ENCODE measurements around the gene KNG1.

The KNG1 gene

DNA sequence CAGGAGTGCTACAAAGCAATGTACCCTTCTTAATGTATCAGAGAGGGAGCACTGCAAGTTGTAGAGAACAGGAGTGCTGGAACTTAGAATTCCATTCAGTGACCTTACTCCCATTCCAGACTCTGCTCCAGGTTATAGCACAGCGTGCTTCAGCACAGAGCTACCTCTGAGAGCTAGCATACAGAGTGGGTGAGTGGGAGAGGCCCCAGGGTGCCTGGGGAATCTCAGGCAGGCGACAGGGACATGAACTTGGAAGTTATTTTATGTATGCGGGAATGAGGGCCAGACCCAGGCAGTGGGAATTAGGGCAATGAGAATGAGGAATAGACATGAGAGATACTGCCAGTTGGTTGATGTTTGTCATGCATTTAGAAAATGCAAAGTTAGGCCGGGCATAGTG, 3.7 kb upstream of the KNG1 start:
- no peak for DNase-seq

DNA sequence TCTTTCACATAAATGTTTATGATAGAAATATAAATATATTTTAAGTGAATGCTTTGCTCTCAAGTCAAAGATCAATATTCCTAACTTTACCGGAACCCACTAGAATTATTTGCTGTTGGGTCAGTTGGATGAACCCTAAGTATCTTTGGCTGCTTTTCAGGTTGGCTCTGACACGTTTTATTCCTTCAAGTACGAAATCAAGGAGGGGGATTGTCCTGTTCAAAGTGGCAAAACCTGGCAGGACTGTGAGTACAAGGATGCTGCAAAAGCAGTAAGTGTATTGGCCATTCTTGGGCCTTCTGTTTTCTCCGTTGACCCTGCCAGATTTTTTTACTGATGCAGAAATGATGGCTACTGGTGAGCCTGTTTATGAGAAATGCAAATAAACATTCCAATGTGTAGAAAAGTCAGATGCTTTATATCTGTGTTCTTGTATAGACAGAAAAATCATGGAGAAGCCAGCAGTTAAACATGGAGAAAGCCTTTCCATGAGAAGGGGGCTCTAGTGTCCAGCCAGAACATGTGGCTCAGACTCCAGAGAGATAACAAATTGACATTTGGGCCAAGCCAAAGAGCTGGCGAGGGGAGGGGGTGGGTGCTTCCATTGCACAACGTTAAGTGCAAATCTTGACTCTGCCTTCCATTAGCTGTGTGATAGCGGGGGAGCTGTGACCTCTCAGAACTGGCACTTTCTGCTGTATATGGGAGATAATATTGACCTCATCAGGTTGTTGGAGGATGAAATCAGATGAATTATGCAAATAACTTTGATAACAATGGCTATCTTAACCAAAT, 3.0 kb downstream of the KNG1 start:
- DNase-seq = no peak

- no peak for DNase-seq
Observed at GRCh38 chr3:186722457-186722856, 5.3 kb downstream of the KNG1 start.

DNA sequence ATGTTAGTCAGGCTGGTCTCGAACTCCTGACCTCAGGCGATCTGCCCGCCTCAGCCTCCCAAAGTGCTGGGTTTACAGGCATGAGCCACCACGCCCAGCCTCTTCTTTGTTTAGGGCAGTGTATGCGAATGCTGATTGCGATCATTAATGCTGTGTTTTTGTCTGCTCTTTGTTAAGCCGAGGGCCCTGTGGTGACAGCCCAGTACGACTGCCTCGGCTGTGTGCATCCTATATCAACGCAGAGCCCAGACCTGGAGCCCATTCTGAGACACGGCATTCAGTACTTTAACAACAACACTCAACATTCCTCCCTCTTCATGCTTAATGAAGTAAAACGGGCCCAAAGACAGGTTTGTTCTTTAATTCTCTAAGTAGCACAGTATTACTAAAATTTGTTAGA, 7.8 kb downstream of the KNG1 start:
- DNase-seq = no peak

DNA sequence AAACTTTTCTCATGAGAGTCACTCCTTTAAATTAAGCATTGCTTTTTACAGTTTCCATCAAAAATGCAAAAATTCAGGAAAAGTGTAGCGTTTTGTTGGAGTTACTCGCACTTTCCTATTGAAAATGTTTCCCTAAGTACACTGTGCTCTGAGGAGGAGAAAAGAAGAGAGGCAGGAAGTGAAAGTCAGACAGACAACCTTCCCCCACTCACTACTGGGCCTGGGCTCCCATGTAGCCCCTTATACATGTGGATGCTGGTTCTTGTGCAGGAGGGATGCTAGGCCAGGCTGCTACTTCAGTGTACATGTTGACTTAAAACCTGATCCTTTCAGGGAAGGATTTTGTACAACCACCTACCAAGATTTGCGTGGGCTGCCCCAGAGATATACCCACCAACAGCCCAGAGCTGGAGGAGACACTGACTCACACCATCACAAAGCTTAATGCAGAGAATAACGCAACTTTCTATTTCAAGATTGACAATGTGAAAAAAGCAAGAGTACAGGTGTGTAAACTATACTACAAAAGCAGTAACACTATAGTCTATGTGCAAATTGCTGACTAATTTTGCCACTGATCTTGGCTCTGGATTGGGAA, 15.1 kb downstream of the KNG1 start:
- peak; percentile 5 for DNase-seq

DNA sequence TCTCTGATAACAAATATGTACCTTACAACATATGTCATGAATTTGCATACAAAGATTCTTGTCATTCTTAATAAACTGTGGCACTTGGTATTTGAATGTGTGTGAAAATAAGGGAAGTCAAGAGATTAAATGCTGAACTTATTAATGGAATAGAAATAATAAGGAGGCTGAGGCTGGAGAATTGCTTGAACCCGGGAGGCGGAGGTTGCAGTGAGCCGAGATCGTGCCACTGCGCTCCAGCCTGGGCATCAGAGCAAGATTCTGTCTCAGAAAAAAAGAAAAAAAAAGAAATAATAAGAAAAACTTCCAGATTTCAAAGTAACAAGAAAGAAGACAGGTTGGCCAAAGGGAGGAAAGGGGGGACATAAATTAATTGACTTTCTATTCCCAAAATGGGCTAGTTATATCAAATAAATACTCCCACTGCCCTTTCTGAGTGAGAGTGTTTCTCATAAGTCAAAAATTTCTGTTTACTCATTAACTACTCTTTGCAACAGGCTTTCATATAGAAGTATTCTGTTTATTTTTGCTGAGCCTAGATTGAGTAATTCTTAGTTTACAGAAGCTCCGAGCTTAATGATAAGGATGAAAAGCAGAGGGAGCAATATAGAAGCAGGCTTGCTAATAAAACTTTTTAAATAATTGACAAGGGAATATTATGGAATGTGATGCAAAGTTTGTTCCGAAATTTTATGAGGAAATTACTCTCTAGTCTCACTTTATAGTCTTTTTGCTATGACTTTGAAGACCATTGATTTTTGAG, 25.6 kb downstream of the KNG1 start:
- no peak for DNase-seq

DNA sequence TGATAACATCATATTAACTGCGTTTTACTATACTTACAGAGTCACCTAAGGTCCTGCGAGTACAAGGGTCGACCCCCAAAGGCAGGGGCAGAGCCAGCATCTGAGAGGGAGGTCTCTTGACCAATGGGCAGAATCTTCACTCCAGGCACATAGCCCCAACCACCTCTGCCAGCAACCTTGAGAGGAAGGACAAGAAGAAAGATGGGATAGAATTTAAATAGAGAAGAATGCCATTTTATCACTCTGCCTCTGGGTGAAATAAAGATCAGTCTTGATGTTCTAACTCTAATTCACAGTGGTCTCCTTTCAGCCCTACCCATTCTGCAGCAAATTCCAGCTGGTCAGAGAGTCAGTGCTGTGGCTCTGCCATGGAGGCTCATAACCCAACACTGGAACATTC, 26.5 kb downstream of the KNG1 start:
- no peak for DNase-seq

DNA sequence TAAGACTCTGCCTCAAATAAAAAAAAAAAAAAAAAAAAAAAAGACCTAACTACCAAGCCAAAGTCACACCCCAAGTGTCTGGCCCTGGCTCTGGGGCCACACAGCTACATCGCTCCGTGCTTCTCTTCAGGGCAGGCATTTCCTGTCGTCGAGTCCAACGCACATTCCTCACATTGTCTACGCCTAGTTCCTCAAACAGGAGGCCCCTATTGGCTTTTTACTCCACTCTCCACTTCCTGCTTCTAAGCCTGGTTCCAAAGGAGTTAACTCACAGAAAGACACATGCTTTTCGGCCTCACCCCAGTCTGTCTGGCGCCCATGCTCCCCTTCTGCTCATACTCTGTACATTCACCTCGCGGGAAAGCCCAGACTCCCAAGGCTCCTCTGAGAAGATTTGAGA, 28.8 kb downstream of the KNG1 start:
- DNase-seq = no peak

GRCh38 chr3:186750316-186750715, 33.2 kb downstream of the KNG1 start:
- no peak for DNase-seq

GRCh38 chr3:186751480-186751879, 34.3 kb downstream of the KNG1 start:
- no peak for DNase-seq

DNA sequence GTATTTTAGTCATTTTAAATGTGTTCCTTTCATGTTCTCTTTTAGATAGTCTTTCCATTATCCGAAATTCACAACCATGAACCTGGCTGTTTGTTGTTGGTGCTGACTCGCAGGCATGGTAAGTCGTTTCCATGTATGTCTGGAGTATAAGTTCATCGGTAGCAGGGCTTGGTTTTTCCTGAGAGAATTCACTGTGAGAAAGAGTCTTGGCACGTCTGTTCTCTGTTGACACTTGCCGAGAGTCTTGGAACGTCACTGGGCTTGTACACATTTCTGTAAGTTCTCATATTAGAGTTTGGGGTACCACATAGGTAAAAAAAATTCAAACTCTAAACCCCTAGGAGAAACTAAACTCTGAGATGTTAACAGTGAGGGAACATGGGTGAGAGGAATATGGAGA, 36.8 kb downstream of the KNG1 start:
- no peak for DNase-seq

DNA sequence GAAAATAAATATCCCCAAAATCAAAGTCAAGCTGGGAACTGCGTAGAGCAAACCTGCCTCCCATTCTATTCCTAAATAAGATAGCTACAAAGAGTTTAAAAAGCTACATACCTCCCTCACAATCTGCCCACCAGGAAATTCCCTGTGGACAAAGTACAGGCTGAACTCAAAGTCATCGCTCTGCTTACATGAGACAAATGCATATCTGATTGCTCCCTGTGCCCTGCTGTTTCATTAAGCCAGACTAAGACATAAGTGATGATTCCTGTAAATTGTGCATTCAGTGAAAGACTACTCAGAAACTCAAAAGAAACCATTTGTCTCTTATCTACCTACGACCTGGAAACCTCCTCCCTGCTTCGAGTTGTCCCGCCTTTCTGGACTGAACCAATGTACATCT, 37.7 kb downstream of the KNG1 start:
- no peak for DNase-seq

DNA sequence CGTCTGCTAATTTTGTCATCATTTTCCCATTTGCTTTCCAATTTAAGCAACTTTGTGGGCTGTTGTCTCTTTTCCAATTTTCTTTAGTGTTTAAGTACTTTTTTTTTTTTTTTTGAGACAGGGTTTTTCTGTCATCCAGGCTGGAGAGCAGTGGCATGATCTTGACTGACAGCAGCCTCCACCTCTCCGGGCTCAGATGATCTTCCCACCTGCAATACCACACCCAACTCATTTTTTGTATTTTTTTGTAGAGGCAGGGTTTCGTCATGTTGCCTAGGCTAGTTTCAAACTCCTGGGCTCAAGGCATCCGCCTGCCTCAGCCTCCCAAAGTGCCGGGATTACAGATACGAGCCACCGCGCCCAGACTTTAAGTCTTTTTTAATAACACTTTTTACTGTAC, 40.1 kb downstream of the KNG1 start:
- no peak for DNase-seq

- DNase-seq = no peak
Observed at GRCh38 chr3:186757686-186758220, 40.6 kb downstream of the KNG1 start.

DNA sequence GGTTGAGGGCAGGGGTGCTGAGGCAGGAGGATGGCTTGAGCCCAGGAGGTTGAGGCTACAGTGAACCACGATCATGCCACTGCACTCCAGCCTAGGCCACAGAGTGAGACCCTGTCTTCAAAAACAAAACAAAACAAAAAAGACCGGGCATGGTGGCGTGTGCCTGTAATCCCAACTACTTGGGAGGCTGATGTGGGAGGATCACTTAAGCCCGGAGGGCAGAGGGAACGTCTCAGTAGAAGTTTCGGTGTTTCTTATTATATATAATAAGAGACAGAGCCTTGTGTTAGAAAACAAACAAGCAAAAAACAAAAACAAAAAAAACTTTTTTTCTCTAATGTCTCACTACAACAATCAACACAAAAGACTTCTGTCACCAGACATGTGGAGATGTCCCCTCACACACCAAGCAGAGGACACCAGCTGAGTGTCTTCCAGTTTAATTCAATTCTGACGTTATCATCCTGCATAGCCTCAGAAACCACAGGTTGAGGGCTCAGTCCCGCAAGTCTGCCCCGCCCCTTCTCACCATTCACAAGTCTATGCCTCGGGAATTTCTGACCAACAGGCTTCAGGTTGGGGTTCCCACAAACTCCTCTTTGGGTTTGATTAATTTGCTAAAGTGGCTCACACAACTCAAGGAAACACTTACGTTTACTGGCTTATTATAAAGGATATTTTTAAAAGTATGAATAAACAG, 42.2 kb downstream of the KNG1 start:
- DNase-seq = no peak

GRCh38 chr3:186760141-186760833, 43.1 kb downstream of the KNG1 start:
- no peak for DNase-seq

- DNase-seq = no peak
Observed at GRCh38 chr3:186760897-186761447, 43.8 kb downstream of the KNG1 start.

GRCh38 chr3:186772281-186772694, 55.1 kb downstream of the KNG1 start:
- DNase-seq = no peak

DNA sequence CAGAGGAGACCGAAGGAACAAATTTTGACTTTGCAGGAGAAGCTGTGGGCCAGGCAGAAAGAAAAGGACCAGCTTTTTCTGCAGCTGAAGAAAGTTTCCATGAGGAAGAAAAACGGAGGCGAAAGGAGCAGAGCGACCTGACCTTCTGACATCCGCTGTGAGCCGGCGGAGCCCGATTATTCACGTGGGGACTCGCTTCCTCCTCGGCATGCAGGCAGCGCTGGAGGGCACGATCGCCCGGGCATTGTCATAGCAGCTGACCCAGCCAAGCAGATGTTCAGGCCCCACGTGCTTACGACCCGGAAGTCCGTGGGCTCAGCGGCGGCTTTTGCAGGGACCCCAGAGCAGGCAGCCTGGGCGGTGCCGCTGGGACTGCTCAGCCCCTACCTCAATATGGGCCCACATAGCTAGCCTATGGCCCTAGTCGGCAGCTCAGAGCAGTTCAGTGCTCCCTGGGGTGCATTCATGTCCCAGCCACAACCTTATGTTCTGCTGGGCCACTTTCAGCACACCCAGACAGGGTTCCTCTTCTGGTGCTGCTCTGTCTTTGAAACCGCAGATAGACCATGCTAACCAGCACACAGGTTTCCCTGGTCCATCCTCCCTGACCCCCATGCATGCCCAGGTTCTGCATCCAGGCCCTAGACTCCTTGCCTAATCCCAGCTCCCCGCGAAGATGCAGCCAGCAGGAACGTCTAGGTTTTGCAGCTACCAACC, 55.7 kb downstream of the KNG1 start:
- DNase-seq = peak; percentile 67

DNA sequence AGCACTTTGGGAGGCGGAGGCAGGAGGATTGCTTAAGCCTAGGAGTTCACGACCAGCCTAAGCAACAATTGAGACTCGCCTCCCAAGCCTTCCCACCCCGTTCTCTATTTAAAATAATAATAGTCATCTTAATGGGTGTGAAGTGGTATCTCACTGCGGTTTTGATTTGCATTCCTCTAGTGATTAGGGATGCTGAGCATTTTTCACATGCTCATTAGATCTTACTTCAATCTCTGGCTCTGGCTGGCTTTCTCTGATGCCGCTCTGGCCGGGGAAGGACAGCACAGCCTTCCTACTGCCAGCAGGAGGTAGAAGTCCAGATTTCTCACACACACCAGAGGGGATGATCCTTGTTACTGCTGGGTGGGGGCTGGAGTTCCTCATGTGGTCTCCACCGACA, 58.8 kb downstream of the KNG1 start:
- no peak for DNase-seq

GRCh38 chr3:186779204-186779603, 62.0 kb downstream of the KNG1 start:
- DNase-seq = no peak

Measured in activated naive CD4-positive, alpha-beta T cell treated with Interleukin-2 at 50 U/mL for 16 hours (primary cell).